IPS-11a (cell line): ENCODE measurements around the gene ERAL1.
"Not testable (repeated sequence)": the region's sequence is repeated elsewhere in the genome, so short reads cannot be mapped to it uniquely, and the experiment has no call there.

ENCODE experiments used
- H3K4me3 ChIP-seq: one replicate; pipeline ENCODE4 v1.5.1; 2013; ENCODE audit warnings: low read depth, low read length, control low read depth

ERAL1 gene

GRCh38 chr17:28897769-28898526 lies 43.1 kb downstream of the ERAL1 start:
- H3K4me3 ChIP-seq: peak overlapping the region; percentile 80

- no peak overlapping the region for H3K4me3 ChIP-seq
Observed at GRCh38 chr17:28898527-28898955, 43.7 kb downstream of the ERAL1 start.

GRCh38 chr17:28899212-28899815 lies 44.5 kb downstream of the ERAL1 start:
- H3K4me3 ChIP-seq: no peak overlapping the region

GRCh38 chr17:28900986-28901726 lies 46.3 kb downstream of the ERAL1 start:
- no peak overlapping the region for H3K4me3 ChIP-seq

- H3K4me3 ChIP-seq: peak overlapping the region; percentile 69
Observed at GRCh38 chr17:28901866-28902818, 47.3 kb downstream of the ERAL1 start.

- H3K4me3 ChIP-seq: peak within 1 kb of the TSS; percentile 69
Observed at GRCh38 chr17:28902819-28903545, 48.2 kb downstream of the ERAL1 start, which contains the start of gene DHRS13. Gene DHRS13 (minus strand): TSS chr17:28903079. CDS start chr17:28902944, 135 bp downstream.

GRCh38 chr17:28903546-28903841 lies 48.7 kb downstream of the ERAL1 start:
- H3K4me3 ChIP-seq: not testable (repeated sequence)

GRCh38 chr17:28904800-28905199 lies 50.0 kb downstream of the ERAL1 start:
- H3K4me3 ChIP-seq: no peak overlapping the region

GRCh38 chr17:28906276-28906675 lies 51.5 kb downstream of the ERAL1 start:
- H3K4me3 ChIP-seq: no peak overlapping the region

GRCh38 chr17:28906706-28907438 lies 52.1 kb downstream of the ERAL1 start:
- H3K4me3 ChIP-seq: no peak overlapping the region

GRCh38 chr17:28907709-28908475 lies 53.1 kb downstream of the ERAL1 start:
- no peak overlapping the region for H3K4me3 ChIP-seq

- no peak overlapping the region for H3K4me3 ChIP-seq
Observed at GRCh38 chr17:28908640-28909167, 53.9 kb downstream of the ERAL1 start.

GRCh38 chr17:28910534-28910933 lies 55.7 kb downstream of the ERAL1 start:
- no peak overlapping the region for H3K4me3 ChIP-seq
